ENCODE results near the gene PCYT1A. TPM values are rescaled to one million over a fixed set of nuclear protein-coding genes. Genes with fewer than 3 reads are reported as not detected.

The PCYT1A gene
- total RNA-seq, 4 donors from 2014 or later = 68.1 to 120 (median 90.9) TPM

DNA sequence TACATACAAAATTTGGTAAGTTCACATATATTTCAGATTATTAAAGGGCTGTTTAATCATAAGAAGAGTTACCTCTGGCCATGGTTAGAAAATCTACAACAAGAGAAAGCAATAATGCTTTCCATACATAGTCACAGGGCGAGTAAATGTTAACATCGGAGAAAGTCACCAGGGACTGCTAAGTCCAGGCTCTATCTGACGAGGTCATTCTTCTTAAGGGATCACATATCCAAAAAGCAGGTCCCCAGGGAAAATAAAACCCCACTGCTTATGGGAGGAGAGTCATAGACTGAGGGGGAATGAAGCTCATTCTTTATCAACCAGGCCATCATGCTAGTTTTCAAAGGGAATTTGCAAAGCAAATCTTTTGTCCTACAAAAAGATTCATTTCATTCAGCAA lies 3.1 kb downstream of the PCYT1A start:
- TF ChIP-seq, protein P1, sequence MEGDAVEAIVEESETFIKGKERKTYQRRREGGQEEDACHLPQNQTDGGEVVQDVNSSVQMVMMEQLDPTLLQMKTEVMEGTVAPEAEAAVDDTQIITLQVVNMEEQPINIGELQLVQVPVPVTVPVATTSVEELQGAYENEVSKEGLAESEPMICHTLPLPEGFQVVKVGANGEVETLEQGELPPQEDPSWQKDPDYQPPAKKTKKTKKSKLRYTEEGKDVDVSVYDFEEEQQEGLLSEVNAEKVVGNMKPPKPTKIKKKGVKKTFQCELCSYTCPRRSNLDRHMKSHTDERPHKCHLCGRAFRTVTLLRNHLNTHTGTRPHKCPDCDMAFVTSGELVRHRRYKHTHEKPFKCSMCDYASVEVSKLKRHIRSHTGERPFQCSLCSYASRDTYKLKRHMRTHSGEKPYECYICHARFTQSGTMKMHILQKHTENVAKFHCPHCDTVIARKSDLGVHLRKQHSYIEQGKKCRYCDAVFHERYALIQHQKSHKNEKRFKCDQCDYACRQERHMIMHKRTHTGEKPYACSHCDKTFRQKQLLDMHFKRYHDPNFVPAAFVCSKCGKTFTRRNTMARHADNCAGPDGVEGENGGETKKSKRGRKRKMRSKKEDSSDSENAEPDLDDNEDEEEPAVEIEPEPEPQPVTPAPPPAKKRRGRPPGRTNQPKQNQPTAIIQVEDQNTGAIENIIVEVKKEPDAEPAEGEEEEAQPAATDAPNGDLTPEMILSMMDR (IDR thresholded peaks at IDR 0.05) = no peak
- ATAC-seq (ENCODE audit: low FRiP score) = no peak

DNA sequence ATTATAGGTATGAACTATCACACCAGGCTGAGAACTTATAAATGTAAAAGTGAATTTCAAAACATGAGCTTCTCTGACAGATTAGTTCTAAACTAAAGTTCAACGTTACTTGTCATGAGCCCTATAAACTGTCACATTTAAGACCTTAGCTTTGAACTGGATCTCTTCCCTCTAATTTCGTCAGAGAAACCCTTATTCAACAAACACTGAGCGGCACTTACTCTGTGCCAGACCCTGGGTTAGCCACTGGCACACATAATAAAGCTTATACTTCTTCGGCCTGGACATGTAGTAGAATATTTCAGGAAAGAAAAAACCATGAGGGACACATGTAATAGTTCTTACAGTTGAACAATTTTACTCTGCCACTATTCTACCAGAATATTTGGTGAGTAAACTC lies 5.6 kb downstream of the PCYT1A start:
- no peak for DNase-seq (ENCODE audit: low spot score)
- no peak for ATAC-seq (ENCODE audit: low FRiP score)

More for the DNA sequence above, 3.1 kb downstream of the PCYT1A start:
- no peak for DNase-seq (ENCODE audit: low spot score)

DNA sequence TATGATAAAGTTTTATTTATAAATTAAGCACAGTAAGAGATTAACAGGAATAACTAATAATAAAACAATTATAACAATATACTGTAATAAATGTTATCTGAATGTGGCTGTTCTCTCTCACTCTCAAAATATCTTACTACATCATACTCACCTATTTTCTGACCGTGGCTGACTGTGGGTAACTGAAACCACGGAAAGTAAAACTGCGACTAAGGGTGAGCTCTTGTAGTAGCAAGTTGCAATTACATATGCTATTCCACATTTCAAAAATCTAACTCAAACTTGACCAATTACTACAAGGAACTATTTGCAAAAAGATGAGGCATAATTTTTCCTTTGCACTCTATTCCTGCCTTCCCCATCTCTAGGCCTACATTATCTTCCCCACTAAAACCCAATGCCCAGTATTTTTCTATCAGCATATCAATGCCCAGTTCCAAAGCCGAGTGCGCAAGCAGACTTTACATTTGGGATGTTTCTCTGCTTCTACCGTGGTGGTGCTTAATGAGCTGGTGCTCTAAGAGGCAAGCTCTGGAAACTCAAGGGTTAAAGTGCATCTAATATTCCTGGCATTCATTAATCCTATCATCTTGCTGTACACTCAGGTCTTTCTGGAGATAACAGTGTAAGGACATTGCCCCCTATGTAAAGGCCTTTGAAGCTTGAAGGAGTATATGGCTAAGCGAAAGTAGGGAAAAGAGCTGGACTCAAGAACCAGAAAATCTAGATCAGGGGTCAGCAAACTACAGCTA lies 6.7 kb downstream of the PCYT1A start:
- TF ChIP-seq, protein P1 (IDR thresholded peaks at IDR 0.05) = no peak
- DNase-seq (ENCODE audit: low spot score) (no peak), ATAC-seq (ENCODE audit: low FRiP score) (no peak)

More for the DNA sequence above, 5.6 kb downstream of the PCYT1A start:
- TF ChIP-seq, protein P1 (IDR thresholded peaks at IDR 0.05) = no peak

DNA sequence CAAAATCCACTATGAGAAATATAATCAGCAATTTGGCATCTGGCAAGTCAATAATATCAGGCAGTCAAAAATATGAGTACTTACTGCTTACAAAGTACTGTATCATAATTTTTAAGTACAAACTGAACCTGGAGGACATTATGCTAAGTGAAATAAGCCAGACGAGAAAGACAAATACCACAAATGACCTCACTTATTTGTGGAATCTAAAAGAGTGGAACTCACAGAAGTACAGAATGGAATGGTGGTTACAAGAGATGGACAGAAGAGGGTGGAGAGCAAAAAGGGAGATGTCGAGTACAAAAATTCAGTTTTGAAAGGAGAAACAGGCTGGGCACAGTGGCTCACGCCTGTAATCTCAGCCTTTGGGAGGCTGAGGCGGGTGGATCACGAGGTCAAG lies 12.4 kb downstream of the PCYT1A start:
- ATAC-seq (ENCODE audit: low FRiP score) = no peak
- TF ChIP-seq, protein P1 (IDR thresholded peaks at IDR 0.05) = no peak
- DNase-seq (ENCODE audit: low spot score) = no peak

DNA sequence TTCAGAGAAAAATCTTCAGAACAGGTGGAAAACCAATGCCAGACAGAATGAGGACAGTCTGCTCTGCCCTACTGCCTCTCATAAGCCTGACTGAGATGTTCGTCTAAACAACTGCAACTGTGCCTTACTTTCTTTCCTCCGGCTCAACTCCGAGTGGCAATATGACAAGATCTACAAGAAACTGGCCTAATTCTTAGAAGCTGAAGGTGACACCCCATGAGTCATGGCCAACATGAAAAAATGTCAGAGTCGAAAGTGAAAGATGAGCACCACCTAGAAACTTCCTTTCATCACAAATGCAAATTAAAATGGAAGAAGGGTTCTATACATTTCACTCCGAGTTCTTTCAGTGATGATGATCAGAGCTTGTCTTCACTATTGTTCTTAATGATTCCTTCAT lies 12.9 kb downstream of the PCYT1A start:
- no peak for DNase-seq (ENCODE audit: low spot score)
- TF ChIP-seq, protein P1 (IDR thresholded peaks at IDR 0.05) = no peak
- no peak for ATAC-seq (ENCODE audit: low FRiP score)

DNA sequence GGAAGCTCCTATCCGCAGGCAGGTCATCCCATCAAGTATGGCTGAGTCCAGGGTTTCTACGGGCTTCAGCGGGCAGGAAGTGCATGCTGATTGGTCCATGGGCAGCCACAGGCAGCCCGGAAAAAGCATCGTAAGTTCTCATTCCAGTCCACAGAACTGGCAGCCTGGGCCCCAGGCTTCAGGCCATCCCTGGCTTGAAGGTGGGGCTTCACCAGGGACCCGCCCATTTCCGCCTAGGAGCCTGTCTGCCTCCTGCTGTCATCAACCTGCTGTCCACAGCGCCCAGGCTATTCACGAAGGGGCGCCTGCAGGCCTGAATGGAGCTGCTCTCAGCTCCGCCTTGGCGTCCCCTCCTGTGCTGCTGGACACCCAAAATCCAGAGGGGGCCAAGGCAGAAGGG lies 13.9 kb downstream of the PCYT1A start:
- TF ChIP-seq, protein P1 (IDR thresholded peaks at IDR 0.05) = no peak
- no peak for ATAC-seq (ENCODE audit: low FRiP score)
- no peak for DNase-seq (ENCODE audit: low spot score)

DNA sequence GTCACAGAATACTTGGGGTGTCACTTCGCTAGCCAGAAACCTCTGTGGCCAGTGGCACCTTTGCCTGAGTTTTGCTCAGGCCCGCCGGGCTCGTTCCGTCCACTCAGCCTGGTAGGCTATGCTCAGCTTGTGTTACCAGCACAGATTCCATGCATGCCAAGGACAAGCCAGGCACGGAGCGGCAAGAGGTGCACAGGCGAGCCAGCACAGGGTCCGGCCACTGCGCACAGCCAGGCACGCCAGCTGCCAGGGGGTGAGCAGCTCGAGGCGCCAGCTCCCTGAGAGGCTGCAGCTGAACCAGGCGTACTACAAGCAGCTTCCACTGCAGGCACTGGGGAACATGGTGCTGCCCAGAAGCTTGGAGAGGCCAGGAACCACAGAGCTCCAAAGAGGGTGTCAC lies 14.7 kb downstream of the PCYT1A start:
- ATAC-seq (ENCODE audit: low FRiP score) (no peak), DNase-seq (ENCODE audit: low spot score) (no peak)
- TF ChIP-seq, protein P1 (IDR thresholded peaks at IDR 0.05) = no peak
